ENCODE measurements around the gene FOXD2. TPM values are rescaled to one million over a fixed set of nuclear protein-coding genes. Genes with fewer than 3 reads are reported as not detected.

FOXD2 gene
- total and polyA plus RNA-seq, 8 donors: 0.02 to 0.19 (median 0.07) TPM

GRCh38 chr1:47431534-47431933, 6.3 kb upstream of the FOXD2 start:
- no peak for FAIRE-seq
- no peak overlapping the region for H3K27ac ChIP-seq
- WGBS, 2 donors: 88 to 93% methylated on average over 1 of the region's 1 CpG
- no peak for ATAC-seq
- TF ChIP-seq, protein P1, sequence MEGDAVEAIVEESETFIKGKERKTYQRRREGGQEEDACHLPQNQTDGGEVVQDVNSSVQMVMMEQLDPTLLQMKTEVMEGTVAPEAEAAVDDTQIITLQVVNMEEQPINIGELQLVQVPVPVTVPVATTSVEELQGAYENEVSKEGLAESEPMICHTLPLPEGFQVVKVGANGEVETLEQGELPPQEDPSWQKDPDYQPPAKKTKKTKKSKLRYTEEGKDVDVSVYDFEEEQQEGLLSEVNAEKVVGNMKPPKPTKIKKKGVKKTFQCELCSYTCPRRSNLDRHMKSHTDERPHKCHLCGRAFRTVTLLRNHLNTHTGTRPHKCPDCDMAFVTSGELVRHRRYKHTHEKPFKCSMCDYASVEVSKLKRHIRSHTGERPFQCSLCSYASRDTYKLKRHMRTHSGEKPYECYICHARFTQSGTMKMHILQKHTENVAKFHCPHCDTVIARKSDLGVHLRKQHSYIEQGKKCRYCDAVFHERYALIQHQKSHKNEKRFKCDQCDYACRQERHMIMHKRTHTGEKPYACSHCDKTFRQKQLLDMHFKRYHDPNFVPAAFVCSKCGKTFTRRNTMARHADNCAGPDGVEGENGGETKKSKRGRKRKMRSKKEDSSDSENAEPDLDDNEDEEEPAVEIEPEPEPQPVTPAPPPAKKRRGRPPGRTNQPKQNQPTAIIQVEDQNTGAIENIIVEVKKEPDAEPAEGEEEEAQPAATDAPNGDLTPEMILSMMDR (IDR thresholded peaks at IDR 0.05): no peak
- H3K9me3 ChIP-seq: no peaks in the 10 kb centered on the region
- DNase-seq: no peak
- H3K27me3 ChIP-seq: peaks cover 0 to 6% (median 2%) of the 10 kb centered on the region in 4 donors
- H3K36me3 ChIP-seq: no peaks in the 10 kb centered on the region
- H3K4me1 ChIP-seq: peaks cover 5 to 16% (median 5%) of the 10 kb centered on the region in 3 donors
- no peak overlapping the region for H3K4me3 ChIP-seq
- intact Hi-C loops (cut with DNase I): loop anchor here in 1 of 3 donors (5.0 kb wide), 1 partner anchor 296 kb away; no protein-coding TSS in a partner anchor

DNA sequence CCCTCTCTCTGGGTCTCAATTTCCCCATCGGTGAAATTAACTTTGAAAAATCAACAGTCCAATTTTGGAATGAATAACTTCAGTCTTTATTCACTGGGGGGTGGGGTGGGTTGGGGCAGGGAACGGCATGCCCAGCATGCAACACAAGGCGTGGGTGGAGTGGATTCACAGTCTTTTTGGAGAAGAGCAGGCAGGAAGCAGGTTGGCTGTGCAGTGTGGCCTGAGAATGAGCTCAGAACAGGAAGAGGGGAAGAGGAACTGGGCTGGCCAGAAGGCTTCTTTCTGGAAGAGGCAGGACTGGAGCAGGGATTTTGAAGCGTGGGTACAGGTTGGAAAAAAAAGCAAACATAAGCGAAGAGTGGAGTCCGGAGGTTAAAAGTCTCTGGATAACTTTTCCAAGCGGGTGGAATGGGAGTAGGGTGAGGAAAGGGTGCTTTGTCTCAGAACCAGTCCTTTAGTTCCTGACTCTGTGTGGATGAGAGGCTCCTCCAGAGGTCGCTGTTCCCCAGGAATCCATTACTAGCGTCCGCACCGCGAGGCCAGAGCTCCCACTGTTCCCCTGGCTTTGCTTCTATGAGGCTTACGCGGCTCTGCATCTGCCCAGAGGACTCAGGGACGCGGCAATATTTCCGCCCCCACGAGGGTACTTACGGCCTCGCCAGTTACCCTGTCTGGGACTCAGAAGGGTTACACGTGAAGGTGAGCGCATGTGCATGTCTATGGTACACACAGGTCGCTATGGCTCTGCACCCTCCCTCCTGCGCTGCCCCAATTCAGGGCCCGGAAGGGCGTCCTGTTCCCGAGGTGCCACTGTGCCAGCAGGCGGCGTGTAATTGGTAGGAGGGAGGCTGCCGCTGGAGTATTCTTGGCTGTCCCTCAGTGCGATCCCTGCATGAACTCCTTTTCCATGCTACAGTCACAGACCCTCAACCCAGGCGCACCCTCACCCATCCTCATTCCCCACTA, 5.5 kb upstream of the FOXD2 start:
- peak overlapping the region in 1 of 4 donors; percentile 26 for H3K4me3 ChIP-seq
- WGBS, 2 donors: 6 to 8% methylated on average over 32 of the region's 32 CpGs
- FAIRE-seq: no peak

GRCh38 chr1:47433037-47433421, 4.8 kb upstream of the FOXD2 start:
- intact Hi-C loops (cut with DNase I): loop anchor here in 1 of 3 donors (5.0 kb wide), 1 partner anchor 294 kb away; no protein-coding TSS in a partner anchor

More for the DNA sequence above, 5.5 kb upstream of the FOXD2 start:
- Histone ChIP-seq H3K9me3 (no peaks in the 10 kb centered on the region), H3K4me1 (peaks cover 5 to 16% (median 5%) of the 10 kb centered on the region in 3 donors), H3K27ac (no peak overlapping the region), H3K36me3 (no peaks in the 10 kb centered on the region), H3K27me3 (peaks cover 0 to 6% (median 2%) of the 10 kb centered on the region in 4 donors)
- peak; percentile 62 to 85 (median 82) for ATAC-seq
- TF ChIP-seq, protein P1 (IDR thresholded peaks at IDR 0.05): peak; percentile 59 to 88 (median 72)
- DNase-seq: peak; percentile 68 to 84 (median 80)
- intact Hi-C loops (cut with DNase I): loop anchor here in 1 of 3 donors (5.0 kb wide), 1 partner anchor 295 kb away; no protein-coding TSS in a partner anchor

DNA sequence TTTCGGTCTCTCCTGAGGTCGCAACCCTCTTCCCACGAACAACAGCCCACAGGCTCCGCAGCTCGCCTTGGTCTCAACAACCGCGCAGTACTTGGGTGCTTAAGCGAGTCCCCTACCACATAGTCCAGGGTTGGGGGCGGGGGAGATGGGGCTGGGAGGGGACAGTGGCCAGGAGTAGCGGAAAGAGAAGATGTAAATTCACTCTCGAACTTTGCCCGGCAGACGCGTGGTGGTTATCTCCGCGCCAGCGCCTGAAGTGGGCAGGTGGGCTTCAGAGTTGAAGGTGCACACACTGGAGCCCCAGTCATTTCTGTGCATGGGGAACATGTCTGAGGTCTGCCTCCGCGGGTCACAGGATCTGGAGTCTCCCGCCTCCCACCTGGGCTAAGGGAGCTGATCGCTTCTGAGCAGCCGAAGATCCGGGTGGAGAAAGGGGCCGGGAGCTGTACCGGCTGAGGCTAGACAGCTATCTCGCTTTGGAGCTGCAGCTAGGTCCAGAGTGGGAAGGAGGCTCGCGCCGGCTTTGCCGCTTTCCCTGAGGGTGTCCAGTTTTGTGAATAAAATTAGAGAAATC, 4.3 kb upstream of the FOXD2 start:
- FAIRE-seq: no peak
- 14 to 19% methylated on average over 30 of the region's 30 CpGs for WGBS, 2 donors
- DNase-seq: no peak
- TF ChIP-seq, protein P1 (IDR thresholded peaks at IDR 0.05): no peak
- Histone ChIP-seq H3K27me3 (peaks cover 0 to 6% (median 2%) of the 10 kb centered on the region in 4 donors), H3K4me3 (peak overlapping the region in 2 of 4 donors; percentile 2 to 3), H3K9me3 (no peaks in the 10 kb centered on the region), H3K36me3 (no peaks in the 10 kb centered on the region), H3K4me1 (peaks cover 5 to 16% (median 5%) of the 10 kb centered on the region in 3 donors), H3K27ac (no peak overlapping the region)
- ATAC-seq: no peak
- intact Hi-C loops (cut with DNase I): loop anchor here in 1 of 3 donors (5.0 kb wide), 1 partner anchor 294 kb away; no protein-coding TSS in a partner anchor

More at GRCh38 chr1:47433037-47433421, 4.8 kb upstream of the FOXD2 start:
- DNase-seq (no peak), ATAC-seq (no peak), FAIRE-seq (no peak)
- no peak overlapping the region for H3K27ac ChIP-seq
- H3K27me3 ChIP-seq: peaks cover 0 to 6% (median 2%) of the 10 kb centered on the region in 4 donors
- H3K4me1 ChIP-seq: peaks cover 5 to 16% (median 5%) of the 10 kb centered on the region in 3 donors
- H3K36me3 ChIP-seq: no peaks in the 10 kb centered on the region
- peak overlapping the region in 1 of 4 donors; percentile 26 for H3K4me3 ChIP-seq
- TF ChIP-seq, protein P1 (IDR thresholded peaks at IDR 0.05): no peak
- H3K9me3 ChIP-seq: no peaks in the 10 kb centered on the region
- 28 to 31% methylated on average over 17 of the region's 17 CpGs for whole genome bisulfite sequencing, 2 donors
